KBM-7 (cell line): ENCODE data around the gene HYAL4.
"Not testable (repeated sequence)": the region's sequence is repeated elsewhere in the genome, so short reads cannot be mapped to it uniquely, and the experiment has no call there.

Experiments used
- DNase-seq: peaks from one replicate; pipeline ENCODE4 v3.0.0-alpha.2; 2015
- in situ Hi-C: fragments of 300-500 bp; cut with MboI; formaldehyde crosslinking; loops from 2 replicates; pipeline ENCODE4 v1.14.3; 2020; ENCODE audit warnings: low sequenced_read_pairs, low pct_unique_long_range_greater_than_20kb, mixed read lengths

The HYAL4 gene

GRCh38 chr7:123844712-123845219 lies at the start of gene HYAL4:
Gene HYAL4 (plus strand): TSS chr7:123845169. CDS start chr7:123868274, 23,105 bp downstream.
- DNase-seq, result no peak
- in situ Hi-C loops, result no loop called here

GRCh38 chr7:123795917-123796316 lies 49.1 kb upstream of the HYAL4 start:
- in situ Hi-C loops, result no loop called here
- no peak for DNase-seq

- in situ Hi-C loops, result no loop called here
- no peak for DNase-seq
Measured at GRCh38 chr7:123796568-123796967, 48.4 kb upstream of the HYAL4 start.

- DNase-seq, result peak; percentile 53
- in situ Hi-C loops, result no loop called here
Measured at GRCh38 chr7:123797673-123798531, 47.1 kb upstream of the HYAL4 start.

GRCh38 chr7:123798532-123799188 lies 46.3 kb upstream of the HYAL4 start:
- in situ Hi-C loops, result no loop called here
- no peak for DNase-seq

- DNase-seq, result no peak
- in situ Hi-C loops, result no loop called here
Measured at GRCh38 chr7:123802249-123802648, 42.7 kb upstream of the HYAL4 start.

- in situ Hi-C loops, result no loop called here
- no peak for DNase-seq
Measured at GRCh38 chr7:123805287-123805686, 39.7 kb upstream of the HYAL4 start.

- in situ Hi-C loops, result no loop called here
- no peak for DNase-seq
Measured at GRCh38 chr7:123809471-123809870, 35.5 kb upstream of the HYAL4 start.

GRCh38 chr7:123811056-123811455 lies 33.9 kb upstream of the HYAL4 start:
- in situ Hi-C loops, result no loop called here
- no peak for DNase-seq

- no peak for DNase-seq
- in situ Hi-C loops, result no loop called here
Measured at GRCh38 chr7:123816916-123817315, 28.1 kb upstream of the HYAL4 start.

- in situ Hi-C loops, result no loop called here
- DNase-seq, result no peak
Measured at GRCh38 chr7:123819001-123819400, 26.0 kb upstream of the HYAL4 start.

GRCh38 chr7:123819795-123820194 lies 25.2 kb upstream of the HYAL4 start:
- DNase-seq, in situ Hi-C loops: not testable (repeated sequence)

- no peak for DNase-seq
- in situ Hi-C loops, result no loop called here
Measured at GRCh38 chr7:123820864-123821263, 24.1 kb upstream of the HYAL4 start.

- in situ Hi-C loops, result no loop called here
- DNase-seq, result no peak
Measured at GRCh38 chr7:123821320-123821719, 23.6 kb upstream of the HYAL4 start.

- in situ Hi-C loops, result no loop called here
- peak; percentile 3 for DNase-seq
Measured at GRCh38 chr7:123823898-123824753, 20.8 kb upstream of the HYAL4 start.

GRCh38 chr7:123824754-123825067 lies 20.3 kb upstream of the HYAL4 start:
- DNase-seq, result no peak
- in situ Hi-C loops, result no loop called here

GRCh38 chr7:123828805-123829204 lies 16.2 kb upstream of the HYAL4 start:
- no peak for DNase-seq
- in situ Hi-C loops, result no loop called here

- no peak for DNase-seq
- in situ Hi-C loops, result no loop called here
Measured at GRCh38 chr7:123836656-123837055, 8.3 kb upstream of the HYAL4 start.

- DNase-seq, in situ Hi-C loops: not testable (repeated sequence)
Measured at GRCh38 chr7:123839106-123839505, 5.9 kb upstream of the HYAL4 start.

GRCh38 chr7:123844142-123844541 lies 827 bp upstream of the HYAL4 start:
- DNase-seq, in situ Hi-C loops: not testable (repeated sequence)
